Lower leg skin (tissue), 4 donors: ENCODE data around the gene ITSN1. TPM values are rescaled to one million over a fixed set of nuclear protein-coding genes. Genes with fewer than 3 reads are reported as not detected.
"Not testable (repeated sequence)": the region's sequence is repeated elsewhere in the genome, so short reads cannot be mapped to it uniquely, and the experiment has no call there.

ENCODE experiments used
- DNase-seq, 2 donors: peaks; one replicate each; pipeline ENCODE4 v3.0.0-alpha.2; 2019; ENCODE audit warnings: low spot score in 2 of 2
- H3K4me3 ChIP-seq: fragments of 200-600 bp; sonication (generic); 2 replicates; pipeline ENCODE4 v1.5.1; 2017; ENCODE audit warnings: mild to moderate bottlenecking, low read depth; ENCODE audit not compliant: poor library complexity, severe bottlenecking
- POLR2A ChIP-seq, 2 donors: fragments of 450-650 bp; IDR thresholded peaks; one replicate each; pipeline ENCODE4 v1.6.1; 2016 to 2017; ENCODE audit warnings: antibody characterized with exemption in 2 of 2, mild to moderate bottlenecking in 1 of 2, moderate library complexity in 1 of 2
- WGBS, 2 donors: methylation state at CpG; one replicate each; pipeline ENCODE4 v1.1.5; 2018; 5-methylcytosine and 5-hydroxymethylcytosine counted together
- intact Hi-C: fragments of 100-400 bp; cut with DNase I; formaldehyde crosslinking; loops from one replicate; pipeline ENCODE4 v1.15.0; 2023; ENCODE audit warnings: low total_unique reads
- total RNA-seq, 4 donors: library from RNA; depleted of rRNA; stranded (reverse); fragments of >200 nt; gene quantifications; one replicate each; pipeline ENCODE4 v1.1.0, GENCODE V29; 2016
- TF ChIP-seq, protein P1 (sequence below), 3 donors: fragments of 450-650 bp; IDR thresholded peaks; one replicate each; pipeline ENCODE4 v1.5.1; 2016; ENCODE audit warnings: antibody characterized with exemption in 3 of 3, mild to moderate bottlenecking in 3 of 3, moderate library complexity in 2 of 3

Gene ITSN1
- total RNA-seq, 4 donors from 2014 or later = 17.4 to 39.5 (median 31.7) TPM

DNA sequence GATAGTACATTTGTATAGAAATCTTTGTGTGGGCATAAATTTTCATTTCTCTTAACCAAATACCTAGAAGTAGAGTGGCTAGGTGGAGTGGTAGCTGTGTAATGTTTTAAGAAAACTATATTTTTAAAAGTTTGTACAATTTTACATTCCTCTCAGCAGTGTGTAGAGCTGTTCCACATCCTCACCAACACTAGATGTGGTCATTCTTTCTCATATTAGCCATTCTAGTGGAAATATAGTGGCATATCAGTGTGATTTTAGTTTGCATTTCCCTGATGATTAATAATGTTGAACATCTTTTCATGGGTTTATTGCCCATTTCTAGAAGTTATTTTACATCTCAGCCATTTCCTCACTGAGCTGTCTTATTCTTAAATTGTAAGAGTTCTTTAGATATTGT, 65.5 kb downstream of the ITSN1 start:
- intact Hi-C loops = no loop called here
- no peak for DNase-seq
- H3K4me3 ChIP-seq = no peak overlapping the region
- no peak for TF ChIP-seq POLR2A (IDR thresholded peaks at IDR 0.05)
- TF ChIP-seq, protein P1, sequence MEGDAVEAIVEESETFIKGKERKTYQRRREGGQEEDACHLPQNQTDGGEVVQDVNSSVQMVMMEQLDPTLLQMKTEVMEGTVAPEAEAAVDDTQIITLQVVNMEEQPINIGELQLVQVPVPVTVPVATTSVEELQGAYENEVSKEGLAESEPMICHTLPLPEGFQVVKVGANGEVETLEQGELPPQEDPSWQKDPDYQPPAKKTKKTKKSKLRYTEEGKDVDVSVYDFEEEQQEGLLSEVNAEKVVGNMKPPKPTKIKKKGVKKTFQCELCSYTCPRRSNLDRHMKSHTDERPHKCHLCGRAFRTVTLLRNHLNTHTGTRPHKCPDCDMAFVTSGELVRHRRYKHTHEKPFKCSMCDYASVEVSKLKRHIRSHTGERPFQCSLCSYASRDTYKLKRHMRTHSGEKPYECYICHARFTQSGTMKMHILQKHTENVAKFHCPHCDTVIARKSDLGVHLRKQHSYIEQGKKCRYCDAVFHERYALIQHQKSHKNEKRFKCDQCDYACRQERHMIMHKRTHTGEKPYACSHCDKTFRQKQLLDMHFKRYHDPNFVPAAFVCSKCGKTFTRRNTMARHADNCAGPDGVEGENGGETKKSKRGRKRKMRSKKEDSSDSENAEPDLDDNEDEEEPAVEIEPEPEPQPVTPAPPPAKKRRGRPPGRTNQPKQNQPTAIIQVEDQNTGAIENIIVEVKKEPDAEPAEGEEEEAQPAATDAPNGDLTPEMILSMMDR (IDR thresholded peaks at IDR 0.05) = no peak

DNA sequence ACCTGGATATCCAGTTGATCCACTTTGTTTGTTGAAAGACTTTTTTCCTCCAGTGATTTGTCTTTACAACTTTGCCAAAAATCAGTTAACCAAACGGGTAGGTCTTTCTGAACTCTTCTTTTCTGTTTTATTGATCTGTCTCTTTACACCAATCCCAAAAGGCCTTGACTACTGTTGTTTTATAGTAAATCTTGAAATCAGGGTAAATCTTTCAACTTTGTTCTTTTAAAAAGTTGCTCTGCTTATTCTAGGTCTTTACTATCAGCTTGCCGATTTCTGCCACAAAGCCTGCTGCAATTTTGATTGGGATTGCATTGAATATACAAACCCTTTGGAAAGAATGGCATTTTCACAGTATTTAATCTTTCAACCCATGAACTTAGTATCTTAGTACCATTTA, 66.6 kb downstream of the ITSN1 start:
- intact Hi-C loops = no loop called here
- DNase-seq = no peak
- 89 to 98% methylated on average over 2 of the region's 2 CpGs for WGBS, 2 donors
- TF ChIP-seq, protein P1 (IDR thresholded peaks at IDR 0.05) = no peak
- no peak for TF ChIP-seq POLR2A (IDR thresholded peaks at IDR 0.05)
- H3K4me3 ChIP-seq = no peak overlapping the region

GRCh38 chr21:33712022-33712803, 69.9 kb downstream of the ITSN1 start:
- 82 to 85% methylated on average over 3 of the region's 3 CpGs for WGBS, 2 donors
- H3K4me3 ChIP-seq = no peak overlapping the region
- TF ChIP-seq POLR2A (IDR thresholded peaks at IDR 0.05) = no peak
- TF ChIP-seq, protein P1 (IDR thresholded peaks at IDR 0.05) = no peak
- intact Hi-C loops = no loop called here
- DNase-seq = no peak

DNA sequence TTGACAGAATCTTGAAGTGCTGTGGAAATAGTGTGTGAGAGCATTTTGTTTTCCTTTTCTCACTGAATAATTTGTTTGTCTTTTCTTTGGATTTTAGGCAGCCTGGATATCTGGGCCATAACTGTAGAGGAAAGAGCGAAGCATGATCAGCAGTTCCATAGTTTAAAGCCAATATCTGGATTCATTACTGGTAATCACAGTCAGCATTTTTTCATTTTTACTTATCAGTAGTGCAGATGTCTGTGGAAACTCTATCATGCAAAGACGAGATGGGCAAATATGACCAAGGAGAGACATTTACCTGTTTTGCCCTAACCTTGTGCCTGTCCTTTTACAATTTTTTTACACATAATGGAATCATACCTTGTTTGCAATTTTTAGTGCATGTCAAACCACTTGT, 78.8 kb downstream of the ITSN1 start:
- TF ChIP-seq, protein P1 (IDR thresholded peaks at IDR 0.05) = no peak
- no peak for TF ChIP-seq POLR2A (IDR thresholded peaks at IDR 0.05)
- H3K4me3 ChIP-seq = no peak overlapping the region
- DNase-seq = no peak
- intact Hi-C loops = no loop called here
- WGBS, 2 donors = 94 to 95% methylated on average over 2 of the region's 2 CpGs

GRCh38 chr21:33729139-33729538, 86.8 kb downstream of the ITSN1 start:
- H3K4me3 ChIP-seq, intact Hi-C loops, DNase-seq: not testable (repeated sequence)
- WGBS, 2 donors = 88 to 97% methylated on average over 3 of the region's 3 CpGs

- TF ChIP-seq POLR2A (IDR thresholded peaks at IDR 0.05) = no peak
- TF ChIP-seq, protein P1 (IDR thresholded peaks at IDR 0.05) = no peak
- DNase-seq = no peak
- intact Hi-C loops = no loop called here
- no peak overlapping the region for H3K4me3 ChIP-seq
- WGBS, 2 donors = 85% methylated on average over 2 of the region's 2 CpGs
Observed at GRCh38 chr21:33729641-33730040, 87.3 kb downstream of the ITSN1 start.
